ENCODE results near the gene BCL2L12. TPM values are rescaled to one million over a fixed set of nuclear protein-coding genes. Genes with fewer than 3 reads are reported as not detected.

BCL2L12 gene
- total RNA-seq, 4 donors from 2014 or later: 3.1 to 23.8 (median 3.5) TPM

DNA sequence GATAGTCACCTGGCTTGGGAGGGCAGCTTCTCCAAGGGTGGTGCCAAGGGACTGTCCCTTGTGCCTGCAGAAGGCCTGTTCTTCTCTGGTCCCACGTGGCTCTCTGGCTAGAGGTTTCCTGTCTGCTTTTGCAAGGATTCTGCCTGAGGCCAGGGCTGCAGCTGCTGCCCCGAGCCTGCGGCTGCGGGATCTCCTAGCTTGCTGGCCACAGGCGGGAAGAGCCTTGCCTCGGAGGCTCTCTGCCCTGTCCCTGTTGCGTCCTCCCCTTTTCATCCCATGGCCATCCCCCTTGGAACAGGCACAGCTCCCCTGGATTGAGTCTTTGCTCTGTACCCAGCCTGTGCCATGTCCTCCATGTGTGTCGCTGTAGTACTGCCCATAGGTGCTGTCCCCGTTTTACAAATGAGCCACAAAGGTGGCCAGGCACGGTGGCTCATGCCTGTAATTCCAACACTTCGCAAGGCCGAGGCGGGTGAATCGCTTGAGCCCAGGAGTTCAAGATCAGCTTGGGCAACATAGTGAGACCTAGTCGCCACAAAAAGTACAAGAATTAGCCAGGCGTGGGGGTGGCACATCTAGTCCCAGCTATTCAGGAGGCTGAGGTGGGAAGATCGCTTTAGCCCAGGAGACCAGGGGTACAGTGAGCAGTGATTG is 9.2 kb upstream of the BCL2L12 start:
- no peaks in the 10 kb centered on the region for H3K9me3 ChIP-seq
- TF ChIP-seq, protein P1, sequence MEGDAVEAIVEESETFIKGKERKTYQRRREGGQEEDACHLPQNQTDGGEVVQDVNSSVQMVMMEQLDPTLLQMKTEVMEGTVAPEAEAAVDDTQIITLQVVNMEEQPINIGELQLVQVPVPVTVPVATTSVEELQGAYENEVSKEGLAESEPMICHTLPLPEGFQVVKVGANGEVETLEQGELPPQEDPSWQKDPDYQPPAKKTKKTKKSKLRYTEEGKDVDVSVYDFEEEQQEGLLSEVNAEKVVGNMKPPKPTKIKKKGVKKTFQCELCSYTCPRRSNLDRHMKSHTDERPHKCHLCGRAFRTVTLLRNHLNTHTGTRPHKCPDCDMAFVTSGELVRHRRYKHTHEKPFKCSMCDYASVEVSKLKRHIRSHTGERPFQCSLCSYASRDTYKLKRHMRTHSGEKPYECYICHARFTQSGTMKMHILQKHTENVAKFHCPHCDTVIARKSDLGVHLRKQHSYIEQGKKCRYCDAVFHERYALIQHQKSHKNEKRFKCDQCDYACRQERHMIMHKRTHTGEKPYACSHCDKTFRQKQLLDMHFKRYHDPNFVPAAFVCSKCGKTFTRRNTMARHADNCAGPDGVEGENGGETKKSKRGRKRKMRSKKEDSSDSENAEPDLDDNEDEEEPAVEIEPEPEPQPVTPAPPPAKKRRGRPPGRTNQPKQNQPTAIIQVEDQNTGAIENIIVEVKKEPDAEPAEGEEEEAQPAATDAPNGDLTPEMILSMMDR (IDR thresholded peaks at IDR 0.05): no peak
- no peak for TF ChIP-seq POLR2A (IDR thresholded peaks at IDR 0.05)
- H3K4me1 ChIP-seq: no peaks in the 10 kb centered on the region
- no peaks in the 10 kb centered on the region for H3K27me3 ChIP-seq
- DNase-seq: no peak
- H3K36me3 ChIP-seq: no peaks in the 10 kb centered on the region
- H3K4me3 ChIP-seq: no peak overlapping the region
- H3K27ac ChIP-seq: no peak overlapping the region
- intact Hi-C loops (cut with DNase I; ENCODE audit: low total_unique reads): no loop called here

DNA sequence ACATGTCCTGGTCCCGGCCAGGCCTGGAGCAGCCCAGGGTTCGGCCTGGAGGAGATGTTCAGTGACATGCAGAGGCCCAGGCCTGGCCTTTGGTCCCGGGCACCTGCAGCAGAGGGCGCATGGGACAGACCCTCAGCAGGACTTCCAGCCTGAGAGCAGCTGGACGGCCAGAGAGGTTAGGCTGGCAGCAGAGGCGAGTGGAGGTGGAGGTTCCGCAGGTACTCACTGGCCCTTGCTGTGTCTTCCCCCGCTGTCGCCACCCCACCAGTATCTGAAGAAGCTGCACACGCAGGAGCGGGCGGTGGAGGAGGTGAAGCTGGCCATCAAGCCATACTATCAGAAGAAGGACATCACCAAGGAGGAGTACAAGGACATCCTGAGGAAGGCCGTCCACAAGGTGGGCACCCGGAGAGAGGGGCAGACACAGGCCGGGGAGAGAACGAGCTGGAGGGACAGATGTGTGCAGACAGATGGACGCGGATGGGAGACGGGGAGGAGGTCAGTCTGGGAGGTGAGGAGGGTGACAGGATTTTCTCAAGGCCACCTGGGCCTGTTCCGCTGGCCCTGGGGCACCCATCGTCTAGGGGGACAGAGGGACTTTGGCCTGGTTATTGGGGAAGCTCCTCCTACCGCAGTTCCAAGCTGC is 8.1 kb upstream of the BCL2L12 start:
- Histone ChIP-seq H3K9me3 (no peaks in the 10 kb centered on the region), H3K27ac (no peak overlapping the region), H3K4me3 (no peak overlapping the region), H3K4me1 (no peaks in the 10 kb centered on the region), H3K27me3 (no peaks in the 10 kb centered on the region), H3K36me3 (no peaks in the 10 kb centered on the region)
- DNase-seq: no peak
- intact Hi-C loops (cut with DNase I; ENCODE audit: low total_unique reads): no loop called here
- TF ChIP-seq POLR2A (IDR thresholded peaks at IDR 0.05): no peak

DNA sequence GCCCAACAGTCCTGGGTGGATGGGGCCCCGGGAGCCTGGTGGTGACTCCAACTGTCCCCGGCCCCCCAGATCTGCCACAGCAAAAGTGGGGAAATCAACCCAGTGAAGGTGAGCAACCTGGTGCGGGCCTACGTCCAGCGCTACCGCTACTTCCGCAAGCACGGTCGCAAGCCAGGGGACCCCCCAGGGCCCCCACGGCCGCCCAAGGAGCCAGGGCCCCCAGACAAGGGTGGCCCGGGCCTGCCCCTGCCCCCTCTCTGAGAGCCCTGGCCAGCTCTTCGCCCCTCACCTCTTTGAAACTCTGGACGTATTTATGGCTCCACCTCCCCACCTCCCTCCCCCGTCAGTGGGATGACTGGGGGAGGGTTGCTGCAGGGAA is 7.6 kb upstream of the BCL2L12 start:
- Histone ChIP-seq H3K27ac (no peak overlapping the region), H3K27me3 (no peaks in the 10 kb centered on the region), H3K4me1 (no peaks in the 10 kb centered on the region), H3K4me3 (no peak overlapping the region), H3K36me3 (no peaks in the 10 kb centered on the region), H3K9me3 (no peaks in the 10 kb centered on the region)
- DNase-seq: no peak
- intact Hi-C loops (cut with DNase I; ENCODE audit: low total_unique reads): no loop called here
- TF ChIP-seq, protein P1 (IDR thresholded peaks at IDR 0.05): no peak
- no peak for TF ChIP-seq POLR2A (IDR thresholded peaks at IDR 0.05)

DNA sequence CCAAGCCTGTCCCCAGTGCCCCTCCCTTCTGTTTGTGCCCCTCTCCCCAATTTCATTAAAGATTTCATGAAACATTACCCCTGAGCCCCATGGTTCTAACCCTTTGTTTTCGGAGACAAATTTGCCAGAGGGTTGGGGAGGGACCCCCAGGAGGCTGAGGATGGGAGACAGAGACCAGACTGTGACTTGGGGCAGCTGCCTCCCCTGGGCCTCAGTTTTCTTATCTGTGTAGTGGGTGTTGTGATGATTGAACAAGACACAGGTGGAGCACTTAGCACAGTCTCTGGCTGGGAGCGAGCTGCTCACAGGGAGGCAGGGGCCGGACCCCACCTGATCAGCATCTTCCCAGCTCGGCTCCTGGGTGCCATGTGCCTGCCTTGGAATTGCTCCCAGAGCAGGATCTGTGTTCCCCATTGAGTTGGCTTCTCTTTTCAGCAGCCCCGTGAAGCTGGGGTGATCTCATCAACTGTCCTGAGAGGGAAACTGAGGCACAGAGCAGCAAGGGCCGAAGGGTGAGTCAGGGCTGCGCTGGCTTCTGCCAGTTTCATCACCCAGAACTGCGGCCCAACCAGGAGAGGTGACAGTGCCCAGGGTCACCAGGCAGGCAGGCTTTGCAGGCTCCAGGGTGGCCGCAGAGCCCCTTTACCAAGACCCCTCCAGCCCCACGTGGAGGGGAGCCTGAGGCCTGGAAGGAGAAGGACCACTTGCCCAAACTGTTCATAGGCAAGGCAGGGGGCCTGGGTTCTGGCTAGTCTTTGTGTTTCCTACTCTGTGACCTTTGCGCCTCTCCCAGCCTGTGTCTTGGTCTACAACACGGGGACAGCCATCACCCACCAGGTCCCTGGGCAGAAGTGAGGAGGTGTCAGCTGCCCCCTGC is 6.9 kb upstream of the BCL2L12 start:
- Histone ChIP-seq H3K36me3 (no peaks in the 10 kb centered on the region), H3K9me3 (no peaks in the 10 kb centered on the region), H3K27ac (no peak overlapping the region), H3K27me3 (no peaks in the 10 kb centered on the region), H3K4me3 (no peak overlapping the region), H3K4me1 (no peaks in the 10 kb centered on the region)
- intact Hi-C loops (cut with DNase I; ENCODE audit: low total_unique reads): no loop called here
- no peak for DNase-seq
- no peak for TF ChIP-seq POLR2A (IDR thresholded peaks at IDR 0.05)
- TF ChIP-seq, protein P1 (IDR thresholded peaks at IDR 0.05): no peak

DNA sequence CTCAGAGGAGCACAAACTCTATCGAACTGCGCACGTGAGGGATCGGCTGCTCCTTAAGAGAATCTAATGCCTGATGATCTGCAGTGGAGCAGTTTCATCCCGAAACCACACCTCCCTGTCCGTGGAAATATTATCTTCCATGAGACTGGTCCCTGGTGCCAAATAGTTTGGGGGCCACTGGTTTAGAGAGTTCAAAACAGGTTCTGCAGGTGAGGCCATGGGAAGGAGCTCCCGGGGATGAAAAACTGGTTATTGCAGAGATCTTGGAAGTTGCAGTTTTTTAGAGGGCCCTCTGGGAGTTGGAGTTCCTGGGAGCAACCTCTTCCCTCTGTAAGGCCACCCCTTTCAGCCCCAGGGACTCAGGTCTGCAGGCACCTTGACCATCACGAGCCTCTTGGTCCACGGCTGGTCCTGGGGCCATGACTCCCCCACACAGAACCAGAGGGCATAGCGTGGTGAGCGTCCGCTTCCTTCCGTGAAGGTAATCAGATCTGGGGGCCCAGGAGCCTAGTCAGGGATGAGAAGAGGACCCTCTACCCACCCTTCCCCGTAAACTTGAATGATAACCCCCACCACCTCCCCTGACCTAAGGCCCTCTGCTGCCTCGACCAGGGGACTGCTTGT is 5.3 kb upstream of the BCL2L12 start:
- Histone ChIP-seq H3K27me3 (no peaks in the 10 kb centered on the region), H3K27ac (no peak overlapping the region), H3K4me1 (no peaks in the 10 kb centered on the region), H3K9me3 (no peaks in the 10 kb centered on the region), H3K4me3 (no peak overlapping the region), H3K36me3 (no peaks in the 10 kb centered on the region)
- no peak for DNase-seq
- TF ChIP-seq, protein P1 (IDR thresholded peaks at IDR 0.05): no peak
- TF ChIP-seq POLR2A (IDR thresholded peaks at IDR 0.05): no peak
- intact Hi-C loops (cut with DNase I; ENCODE audit: low total_unique reads): no loop called here
